ENCODE results near the gene CYTH1. TPM values are rescaled to one million over a fixed set of nuclear protein-coding genes. Genes with fewer than 3 reads are reported as not detected.

CYTH1 gene
- total and polyA plus RNA-seq, 2 experiments from 2014 or later: 10.4 to 11.7 TPM

GRCh38 chr17:78748730-78749317 lies 33.2 kb downstream of the CYTH1 start:
- Histone ChIP-seq H3K9ac (peak overlapping the region; percentile 71), H3K27me3 (replicated peaks; ENCODE audit: insufficient read depth) (no peaks in the 10 kb centered on the region), H3K4me3 (peak overlapping the region; percentile 32), H3F3A (ENCODE audit: insufficient read depth) (peaks cover 26% of the 10 kb centered on the region), H3K9me3 (ENCODE audit: low read depth) (no peaks in the 10 kb centered on the region), H3K79me2 (ENCODE audit: insufficient read depth) (peaks cover 95% of the 10 kb centered on the region), H3K4me2 (ENCODE audit: unreplicated experiment) (peak overlapping the region; percentile 72), H2AFZ (peak overlapping the region; percentile 62), H4K20me1 (ENCODE audit: insufficient read depth) (no peaks in the 10 kb centered on the region), H3K4me1 (ENCODE audit: insufficient read depth) (peaks cover 29% of the 10 kb centered on the region), H3K9me2 (ENCODE audit: insufficient read depth) (no peaks in the 10 kb centered on the region), H3K27ac (peak overlapping the region; percentile 78), H3K36me3 (ENCODE audit: low read depth) (no peaks in the 10 kb centered on the region)
- WGBS, 2 experiments (ENCODE audit: low coverage in 1 of 2, low lambda C conversion rate in 2 of 2, missing lambda C conversion rate in 2 of 2): 39 to 42% methylated on average over 8 of the region's 8 CpGs
- in situ Hi-C loops (cut with MboI): no loop called here
- peak; percentile 86 for DNase-seq
- no peak for TF ChIP-seq EZH2 (IDR thresholded peaks at IDR 0.05; ENCODE audit: insufficient read depth, poor library complexity, severe bottlenecking)
- no peak for TF ChIP-seq EZH2phosphoT487 (IDR thresholded peaks at IDR 0.05; ENCODE audit: insufficient read depth, low read depth)

- H3K4me2 ChIP-seq (ENCODE audit: unreplicated experiment): peak overlapping the region; percentile 72
- H3K36me3 ChIP-seq (ENCODE audit: low read depth): no peaks in the 10 kb centered on the region
- no peaks in the 10 kb centered on the region for H3K9me3 ChIP-seq (ENCODE audit: low read depth)
- peaks cover 29% of the 10 kb centered on the region for H3K4me1 ChIP-seq (ENCODE audit: insufficient read depth)
- DNase-seq: peak; percentile 31
- H4K20me1 ChIP-seq (ENCODE audit: insufficient read depth): no peaks in the 10 kb centered on the region
- peaks cover 95% of the 10 kb centered on the region for H3K79me2 ChIP-seq (ENCODE audit: insufficient read depth)
- peak overlapping the region; percentile 32 for H3K4me3 ChIP-seq
- H3K27me3 ChIP-seq (replicated peaks; ENCODE audit: insufficient read depth): no peaks in the 10 kb centered on the region
- peak overlapping the region; percentile 71 for H3K9ac ChIP-seq
- H3F3A ChIP-seq (ENCODE audit: insufficient read depth): peaks cover 26% of the 10 kb centered on the region
- H3K9me2 ChIP-seq (ENCODE audit: insufficient read depth): no peaks in the 10 kb centered on the region
- in situ Hi-C loops (cut with MboI): no loop called here
- TF ChIP-seq EZH2phosphoT487 (IDR thresholded peaks at IDR 0.05; ENCODE audit: insufficient read depth, low read depth): no peak
- TF ChIP-seq EZH2 (IDR thresholded peaks at IDR 0.05; ENCODE audit: insufficient read depth, poor library complexity, severe bottlenecking): no peak
- peak overlapping the region; percentile 62 for H2AFZ ChIP-seq
- peak overlapping the region; percentile 78 for H3K27ac ChIP-seq
- 42 to 47% methylated on average over 6 of the region's 6 CpGs for WGBS, 2 experiments (ENCODE audit: low coverage in 1 of 2, low lambda C conversion rate in 2 of 2, missing lambda C conversion rate in 2 of 2)
These were observed 33.9 kb downstream of the CYTH1 start for GRCh38 chr17:78748048-78748729.

GRCh38 chr17:78747488-78747887 lies 34.6 kb downstream of the CYTH1 start:
- Histone ChIP-seq H3F3A (ENCODE audit: insufficient read depth) (peaks cover 26% of the 10 kb centered on the region), H3K36me3 (ENCODE audit: low read depth) (no peaks in the 10 kb centered on the region), H3K4me3 (peak overlapping the region; percentile 32), H3K27ac (peak overlapping the region; percentile 78), H3K27me3 (replicated peaks; ENCODE audit: insufficient read depth) (no peaks in the 10 kb centered on the region), H3K4me1 (ENCODE audit: insufficient read depth) (peaks cover 29% of the 10 kb centered on the region), H3K9me2 (ENCODE audit: insufficient read depth) (no peaks in the 10 kb centered on the region), H3K4me2 (ENCODE audit: unreplicated experiment) (peak overlapping the region; percentile 72), H4K20me1 (ENCODE audit: insufficient read depth) (no peaks in the 10 kb centered on the region), H3K9me3 (ENCODE audit: low read depth) (no peaks in the 10 kb centered on the region), H3K9ac (peak overlapping the region; percentile 71), H3K79me2 (ENCODE audit: insufficient read depth) (peaks cover 95% of the 10 kb centered on the region), H2AFZ (no peak overlapping the region)
- WGBS, 2 experiments (ENCODE audit: low coverage in 1 of 2, low lambda C conversion rate in 2 of 2, missing lambda C conversion rate in 2 of 2): 94 to 99% methylated on average over 2 of the region's 2 CpGs
- DNase-seq: peak; percentile 76
- in situ Hi-C loops (cut with MboI): no loop called here
- TF ChIP-seq EZH2phosphoT487 (IDR thresholded peaks at IDR 0.05; ENCODE audit: insufficient read depth, low read depth): no peak
- no peak for TF ChIP-seq EZH2 (IDR thresholded peaks at IDR 0.05; ENCODE audit: insufficient read depth, poor library complexity, severe bottlenecking)

GRCh38 chr17:78746949-78747269 lies 35.2 kb downstream of the CYTH1 start:
- Histone ChIP-seq H3K36me3 (ENCODE audit: low read depth) (no peaks in the 10 kb centered on the region), H3K9ac (no peak overlapping the region)
- TF ChIP-seq EZH2phosphoT487 (IDR thresholded peaks at IDR 0.05; ENCODE audit: insufficient read depth, low read depth) (no peak), EZH2 (IDR thresholded peaks at IDR 0.05; ENCODE audit: insufficient read depth, poor library complexity, severe bottlenecking) (no peak)

More at GRCh38 chr17:78746949-78747269, 35.2 kb downstream of the CYTH1 start:
- no peak overlapping the region for H3K4me3 ChIP-seq
- H4K20me1 ChIP-seq (ENCODE audit: insufficient read depth): no peaks in the 10 kb centered on the region
- peaks cover 29% of the 10 kb centered on the region for H3K4me1 ChIP-seq (ENCODE audit: insufficient read depth)
- H3K79me2 ChIP-seq (ENCODE audit: insufficient read depth): peaks cover 95% of the 10 kb centered on the region
- in situ Hi-C loops (cut with MboI): no loop called here
- H3K9me2 ChIP-seq (ENCODE audit: insufficient read depth): no peaks in the 10 kb centered on the region
- peak overlapping the region; percentile 78 for H3K27ac ChIP-seq
- peaks cover 26% of the 10 kb centered on the region for H3F3A ChIP-seq (ENCODE audit: insufficient read depth)
- no peaks in the 10 kb centered on the region for H3K27me3 ChIP-seq (replicated peaks; ENCODE audit: insufficient read depth)
- no peak overlapping the region for H2AFZ ChIP-seq
- 93 to 96% methylated on average over 2 of the region's 2 CpGs for WGBS, 2 experiments (ENCODE audit: low coverage in 1 of 2, low lambda C conversion rate in 2 of 2, missing lambda C conversion rate in 2 of 2)
- DNase-seq: no peak
- no peaks in the 10 kb centered on the region for H3K9me3 ChIP-seq (ENCODE audit: low read depth)
- H3K4me2 ChIP-seq (ENCODE audit: unreplicated experiment): no peak overlapping the region

Measured in GM23248 (cell line).